HG03460 (cell line): ENCODE data around the gene PTGFRN.
A peak's percentile ranks its signal among the peaks of the same experiment; 100 is the strongest.

Source experiments
- ATAC-seq: cut with Tn5 transposase; IDR thresholded peaks from one replicate; pipeline ENCODE4 v1.9.1; 2021; ENCODE audit not compliant: unreplicated experiment

The PTGFRN gene

DNA sequence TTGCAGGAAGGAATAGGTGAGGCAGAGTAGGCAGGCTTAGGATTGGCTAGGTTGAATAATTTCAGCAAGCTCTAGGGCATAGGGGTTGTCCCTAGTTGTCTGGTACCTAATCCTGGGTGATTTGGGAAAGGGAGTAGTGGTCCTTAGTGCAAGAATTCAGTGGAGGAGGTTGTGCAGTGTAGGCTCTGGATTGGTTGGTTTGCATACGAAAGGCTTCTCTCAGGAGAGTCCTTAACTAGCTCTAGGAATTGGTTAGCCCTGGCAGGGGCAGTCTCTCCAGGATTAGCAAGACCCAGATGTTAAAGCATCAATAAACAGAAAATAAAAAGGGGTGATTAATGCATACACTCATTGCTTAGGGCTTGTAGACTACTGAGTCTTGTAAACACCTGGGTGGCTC is 82.2 kb downstream of the PTGFRN start:
- ATAC-seq, result no peak

DNA sequence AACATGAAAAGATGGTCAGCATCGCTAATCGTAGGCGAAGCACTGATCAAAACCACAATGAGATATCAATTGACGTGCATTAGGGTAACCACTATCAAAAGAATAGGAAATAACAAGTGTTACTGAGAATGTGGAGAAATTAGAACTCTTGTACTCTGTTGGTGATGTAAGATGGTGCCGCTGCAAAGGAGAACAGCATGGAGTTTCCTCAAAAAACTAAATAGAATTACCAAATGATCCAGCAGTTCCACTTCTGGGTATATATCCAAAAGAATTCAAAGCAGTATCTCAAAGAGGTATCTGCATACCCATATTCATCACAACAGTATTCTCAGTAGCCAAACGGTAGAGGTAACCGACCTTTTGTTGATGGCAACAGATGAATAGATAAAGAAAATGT is 83.6 kb downstream of the PTGFRN start:
- no peak for ATAC-seq

GRCh38 chr1:116994411-116994810 is 84.7 kb downstream of the PTGFRN start:
- ATAC-seq, result no peak

- ATAC-seq, result no peak
These were observed 87.3 kb downstream of the PTGFRN start for GRCh38 chr1:116997066-116997465.

- ATAC-seq, result no peak
These were observed 87.9 kb downstream of the PTGFRN start for GRCh38 chr1:116997636-116998035.

- no peak for ATAC-seq
These were observed 89.9 kb downstream of the PTGFRN start for GRCh38 chr1:116999596-116999995.

DNA sequence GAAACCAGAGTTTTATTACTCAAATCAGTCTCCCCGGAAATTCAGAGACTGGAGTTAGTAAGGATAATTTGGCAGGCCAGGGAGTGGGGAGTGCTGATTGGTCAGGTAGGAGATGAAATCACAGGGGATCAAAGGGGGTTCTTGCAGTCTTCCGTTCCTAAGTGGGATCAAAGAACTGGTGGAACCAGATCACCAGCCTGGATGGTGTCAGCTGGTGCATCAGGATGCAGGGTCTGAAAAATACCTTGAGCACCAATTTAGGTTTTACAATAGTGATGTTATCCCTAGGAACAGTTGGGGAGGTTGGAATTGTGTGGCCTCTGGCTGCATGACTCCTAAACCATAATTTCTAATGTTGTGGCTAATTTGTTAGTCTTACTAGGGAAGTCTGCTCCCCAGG is 90.4 kb downstream of the PTGFRN start:
- ATAC-seq, result no peak

GRCh38 chr1:117001254-117001927 is 91.7 kb downstream of the PTGFRN start, which contains the start of gene CD101:
Gene CD101 (plus strand): TSS chr1:117001760. CDS start chr1:117001818, 58 bp downstream.
- ATAC-seq, result peak; percentile 87

GRCh38 chr1:117003223-117003875 is 93.6 kb downstream of the PTGFRN start:
- no peak for ATAC-seq

- no peak for ATAC-seq
These were observed 98.0 kb downstream of the PTGFRN start for GRCh38 chr1:117007719-117008013.

GRCh38 chr1:117008656-117009055 is 98.9 kb downstream of the PTGFRN start:
- no peak for ATAC-seq

- no peak for ATAC-seq
These were observed 99.4 kb downstream of the PTGFRN start for GRCh38 chr1:117009132-117009531.

GRCh38 chr1:117010310-117010969 is 100.7 kb downstream of the PTGFRN start:
- no peak for ATAC-seq

DNA sequence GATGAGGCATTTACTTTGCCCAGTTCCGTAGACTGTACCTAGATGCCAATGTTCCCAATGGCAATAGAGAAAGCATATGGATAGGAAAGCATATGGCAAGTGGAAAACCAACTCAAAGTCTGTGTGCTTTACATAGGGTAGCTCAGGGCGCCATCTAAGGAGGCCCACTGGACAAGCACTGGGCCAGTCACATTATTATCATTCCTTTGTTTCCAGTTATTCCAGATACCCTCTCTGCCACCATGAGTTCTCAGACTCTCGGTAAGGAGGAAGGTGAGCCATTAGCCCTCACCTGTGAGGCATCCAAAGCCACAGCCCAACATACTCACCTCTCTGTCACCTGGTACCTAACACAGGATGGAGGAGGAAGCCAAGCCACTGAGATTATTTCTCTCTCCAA is 101.6 kb downstream of the PTGFRN start:
- no peak for ATAC-seq

- no peak for ATAC-seq
These were observed 103.7 kb downstream of the PTGFRN start for GRCh38 chr1:117013309-117013858.

DNA sequence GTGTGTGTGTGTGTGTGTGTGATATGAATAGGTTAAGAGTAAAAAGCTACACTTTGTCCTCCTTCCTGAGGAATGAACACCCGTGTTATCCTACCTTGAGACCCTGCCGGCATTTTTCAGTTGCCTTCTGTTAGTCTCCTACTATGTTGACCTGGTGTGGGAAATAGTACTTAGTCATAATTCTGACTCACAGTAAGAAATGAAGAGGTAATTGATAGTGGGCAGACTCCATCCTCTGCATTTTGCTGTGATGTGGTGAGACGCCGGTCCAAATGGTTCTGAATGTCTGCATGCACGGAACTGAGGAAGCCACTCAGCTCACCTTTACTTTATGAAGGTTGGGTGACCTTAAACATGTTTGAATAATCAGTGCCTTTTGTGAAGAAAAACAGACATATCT is 104.5 kb downstream of the PTGFRN start:
- no peak for ATAC-seq

- no peak for ATAC-seq
These were observed 106.0 kb downstream of the PTGFRN start for GRCh38 chr1:117015724-117016123.

GRCh38 chr1:117017062-117017461 is 107.3 kb downstream of the PTGFRN start:
- ATAC-seq, result no peak

DNA sequence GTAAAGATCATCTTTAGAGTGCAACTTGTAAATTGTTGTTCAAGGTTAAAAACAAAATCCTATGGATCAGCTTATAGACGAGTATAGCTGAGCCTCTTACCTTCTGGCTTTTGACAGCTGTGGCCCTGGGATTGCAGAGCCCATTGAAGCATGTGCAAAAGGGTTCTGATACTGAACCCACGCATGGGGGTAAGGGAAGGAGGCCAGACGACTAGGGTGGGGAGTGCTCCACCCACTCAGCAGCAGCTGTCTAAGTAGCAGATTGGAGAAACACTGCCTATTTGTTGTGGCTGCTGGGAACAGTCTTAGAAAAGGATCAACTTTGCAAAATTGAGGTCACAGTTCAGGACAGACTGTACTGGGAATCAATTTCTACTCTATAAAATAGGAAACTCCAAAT is 107.9 kb downstream of the PTGFRN start:
- no peak for ATAC-seq

DNA sequence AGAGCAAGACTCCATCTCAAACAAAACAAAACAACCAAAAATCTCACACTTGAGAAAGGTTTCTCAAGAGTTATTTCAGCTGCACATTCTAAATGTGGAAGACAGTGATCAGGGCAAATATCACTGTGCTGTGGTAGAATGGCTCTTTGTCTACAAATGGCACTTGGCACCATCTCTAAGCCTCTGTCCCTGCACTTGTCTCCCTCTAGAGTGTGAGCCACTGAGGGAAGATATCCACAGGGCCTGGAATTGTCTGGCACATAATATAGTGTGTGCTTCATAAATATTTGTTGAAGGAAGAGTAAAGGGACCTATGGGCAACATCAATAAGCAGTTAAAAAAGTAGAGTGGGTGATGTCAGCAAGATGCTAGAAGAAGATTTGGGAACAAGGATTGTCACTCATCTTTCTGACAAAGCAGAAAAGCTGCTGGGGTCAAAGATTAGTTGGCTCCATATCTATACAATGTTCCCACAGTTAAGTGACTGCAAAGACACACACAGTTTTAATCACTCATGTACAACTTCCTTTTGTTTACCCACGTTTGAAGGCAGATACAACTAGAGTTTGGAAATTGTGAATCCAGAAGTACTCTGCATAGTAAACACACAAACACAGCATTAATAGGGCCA is 110.9 kb downstream of the PTGFRN start:
- no peak for ATAC-seq

- no peak for ATAC-seq
These were observed 112.4 kb downstream of the PTGFRN start for GRCh38 chr1:117022114-117022513.

DNA sequence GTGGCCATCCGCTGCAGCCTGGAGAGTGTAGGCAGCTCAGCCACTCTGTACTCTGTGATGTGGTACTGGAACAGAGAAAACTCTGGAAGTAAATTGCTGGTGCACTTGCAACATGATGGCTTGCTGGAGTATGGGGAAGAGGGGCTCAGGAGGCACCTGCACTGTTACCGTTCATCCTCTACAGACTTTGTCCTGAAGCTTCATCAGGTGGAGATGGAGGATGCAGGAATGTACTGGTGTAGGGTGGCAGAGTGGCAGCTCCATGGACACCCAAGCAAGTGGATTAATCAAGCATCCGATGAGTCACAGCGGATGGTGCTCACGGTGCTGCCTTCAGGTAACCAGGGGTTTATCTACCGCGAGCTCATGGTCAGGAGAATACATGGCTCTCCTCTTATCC is 115.9 kb downstream of the PTGFRN start:
- ATAC-seq, result no peak
